Central memory CD4-positive, alpha-beta T cell (primary cell): ENCODE results near the gene RANBP1.

Source experiments
- DNase-seq: peaks from one replicate; pipeline ENCODE4 v3.0.0; 2022

RANBP1 gene

GRCh38 chr22:20176421-20177085 is 60.6 kb downstream of the RANBP1 start:
- no peak for DNase-seq
